Cerebellar nuclear complex (tissue), 1 donor: Measurements from ENCODE around the gene ACSBG1.

Experiments
- DNase-seq, 2 experiments: peaks; one replicate each; lab custom pipeline; 2025; lab: John Stamatoyannopoulos, UW

Gene ACSBG1

GRCh38 chr15:78234515-78235040 lies at the start of gene ACSBG1:
Gene ACSBG1 (minus strand): TSS chr15:78234565. CDS start chr15:78234501, 64 bp downstream.
- no peak for DNase-seq

GRCh38 chr15:78282324-78282723 lies 48.0 kb upstream of the ACSBG1 start:
- no peak for DNase-seq

GRCh38 chr15:78280319-78281072 lies 46.1 kb upstream of the ACSBG1 start:
- no peak for DNase-seq

- no peak for DNase-seq
These were observed 41.9 kb upstream of the ACSBG1 start for GRCh38 chr15:78276064-78276943.

- DNase-seq, result no peak
These were observed 40.6 kb upstream of the ACSBG1 start for GRCh38 chr15:78274994-78275393.

- no peak for DNase-seq
These were observed 38.4 kb upstream of the ACSBG1 start for GRCh38 chr15:78272776-78273175.

- no peak for DNase-seq
These were observed 38.0 kb upstream of the ACSBG1 start for GRCh38 chr15:78272316-78272715.

GRCh38 chr15:78266806-78267205 lies 32.4 kb upstream of the ACSBG1 start:
- no peak for DNase-seq

GRCh38 chr15:78266229-78266628 lies 31.9 kb upstream of the ACSBG1 start:
- no peak for DNase-seq

- no peak for DNase-seq
These were observed 31.4 kb upstream of the ACSBG1 start for GRCh38 chr15:78265752-78266224.

GRCh38 chr15:78265137-78265460 lies 30.7 kb upstream of the ACSBG1 start:
- DNase-seq, result no peak

- no peak for DNase-seq
These were observed 30.2 kb upstream of the ACSBG1 start, which contains the start of gene DNAJA4 for GRCh38 chr15:78264304-78265136. Gene DNAJA4 (plus strand): TSS chr15:78264562. CDS start chr15:78264764, 202 bp downstream.

GRCh38 chr15:78263907-78264303 lies 29.5 kb upstream of the ACSBG1 start:
- DNase-seq, result no peak

GRCh38 chr15:78263351-78263781 lies 29.0 kb upstream of the ACSBG1 start:
- DNase-seq, result no peak

- no peak for DNase-seq
These were observed 26.7 kb upstream of the ACSBG1 start for GRCh38 chr15:78261062-78261461.

GRCh38 chr15:78260489-78260888 lies 26.1 kb upstream of the ACSBG1 start:
- DNase-seq, result no peak

GRCh38 chr15:78259232-78259631 lies 24.9 kb upstream of the ACSBG1 start:
- no peak for DNase-seq

- no peak for DNase-seq
These were observed 23.3 kb upstream of the ACSBG1 start for GRCh38 chr15:78257681-78258080.

GRCh38 chr15:78256044-78256437 lies 21.7 kb upstream of the ACSBG1 start:
- DNase-seq, result no peak

- no peak for DNase-seq
These were observed 21.2 kb upstream of the ACSBG1 start for GRCh38 chr15:78255421-78256043.

GRCh38 chr15:78251136-78251535 lies 16.8 kb upstream of the ACSBG1 start:
- no peak for DNase-seq
